ENCODE data around the gene WNT2B.

GRCh38 chr1:112542206-112542973 lies 33.6 kb downstream of the WNT2B start:
- TF ChIP-seq GATA2 (IDR thresholded peaks at IDR 0.05; ENCODE audit: low read depth, low read length) (no peak), GATA3 (IDR thresholded peaks at IDR 0.05; ENCODE audit: low read depth, low read length) (no peak)

Measured in SH-SY5Y (cell line).